ENCODE measurements around the gene LRRC9.
"Not testable (repeated sequence)": the region's sequence is repeated elsewhere in the genome, so short reads cannot be mapped to it uniquely, and the experiment has no call there.

LRRC9 gene

GRCh38 chr14:59939828-59940227 lies 19.9 kb downstream of the LRRC9 start:
- no peak for DNase-seq (ENCODE audit: low read depth)
- in situ Hi-C loops (cut with HindIII; ENCODE audit: low sequenced_read_pairs), result no loop called here
- TF ChIP-seq, protein P1, sequence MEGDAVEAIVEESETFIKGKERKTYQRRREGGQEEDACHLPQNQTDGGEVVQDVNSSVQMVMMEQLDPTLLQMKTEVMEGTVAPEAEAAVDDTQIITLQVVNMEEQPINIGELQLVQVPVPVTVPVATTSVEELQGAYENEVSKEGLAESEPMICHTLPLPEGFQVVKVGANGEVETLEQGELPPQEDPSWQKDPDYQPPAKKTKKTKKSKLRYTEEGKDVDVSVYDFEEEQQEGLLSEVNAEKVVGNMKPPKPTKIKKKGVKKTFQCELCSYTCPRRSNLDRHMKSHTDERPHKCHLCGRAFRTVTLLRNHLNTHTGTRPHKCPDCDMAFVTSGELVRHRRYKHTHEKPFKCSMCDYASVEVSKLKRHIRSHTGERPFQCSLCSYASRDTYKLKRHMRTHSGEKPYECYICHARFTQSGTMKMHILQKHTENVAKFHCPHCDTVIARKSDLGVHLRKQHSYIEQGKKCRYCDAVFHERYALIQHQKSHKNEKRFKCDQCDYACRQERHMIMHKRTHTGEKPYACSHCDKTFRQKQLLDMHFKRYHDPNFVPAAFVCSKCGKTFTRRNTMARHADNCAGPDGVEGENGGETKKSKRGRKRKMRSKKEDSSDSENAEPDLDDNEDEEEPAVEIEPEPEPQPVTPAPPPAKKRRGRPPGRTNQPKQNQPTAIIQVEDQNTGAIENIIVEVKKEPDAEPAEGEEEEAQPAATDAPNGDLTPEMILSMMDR (IDR thresholded peaks at IDR 0.05; ENCODE audit: low read depth, low read length, missing control alignments), result no peak
- H3K4me3 ChIP-seq (ENCODE audit: low read depth, low read length), result no peak overlapping the region

DNA sequence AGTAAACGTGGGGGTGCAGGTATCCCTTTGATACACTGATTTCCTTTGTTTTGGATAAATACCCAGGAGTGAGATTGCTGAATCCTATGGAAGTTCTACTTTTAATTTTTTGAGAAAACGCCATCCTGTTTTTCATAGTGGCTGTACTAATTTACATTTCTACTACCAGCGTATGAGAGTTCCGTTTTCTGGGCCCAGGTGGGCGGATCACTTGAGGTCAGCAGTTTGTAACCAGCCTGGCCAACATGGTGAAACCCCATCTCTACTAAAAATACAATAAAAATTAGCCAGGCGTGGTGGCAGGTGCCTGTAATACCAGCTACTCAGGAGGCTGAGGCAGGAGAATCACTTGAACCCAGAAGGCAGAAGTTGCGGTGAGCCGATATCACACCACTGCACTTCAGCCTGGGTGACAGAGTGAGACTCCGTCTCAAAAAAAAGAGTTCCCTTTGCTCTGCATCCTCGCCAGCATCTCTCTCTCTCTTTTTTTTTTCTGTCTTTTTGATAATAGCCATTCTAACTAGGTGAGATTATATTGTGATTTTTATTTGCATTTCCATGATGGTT lies 22.4 kb downstream of the LRRC9 start:
- DNase-seq (ENCODE audit: low read depth); in situ Hi-C loops (cut with HindIII; ENCODE audit: low sequenced_read_pairs); H3K4me3 ChIP-seq (ENCODE audit: low read depth, low read length): not testable (repeated sequence)

GRCh38 chr14:59944909-59945308 lies 25.0 kb downstream of the LRRC9 start:
- TF ChIP-seq, protein P1 (IDR thresholded peaks at IDR 0.05; ENCODE audit: low read depth, low read length, missing control alignments), result no peak
- in situ Hi-C loops (cut with HindIII; ENCODE audit: low sequenced_read_pairs), result no loop called here
- no peak overlapping the region for H3K4me3 ChIP-seq (ENCODE audit: low read depth, low read length)
- DNase-seq (ENCODE audit: low read depth), result no peak

GRCh38 chr14:59952141-59952540 lies 32.2 kb downstream of the LRRC9 start:
- DNase-seq (ENCODE audit: low read depth); H3K4me3 ChIP-seq (ENCODE audit: low read depth, low read length); in situ Hi-C loops (cut with HindIII; ENCODE audit: low sequenced_read_pairs): not testable (repeated sequence)

GRCh38 chr14:59957890-59958289 lies 37.9 kb downstream of the LRRC9 start:
- H3K4me3 ChIP-seq (ENCODE audit: low read depth, low read length); DNase-seq (ENCODE audit: low read depth); in situ Hi-C loops (cut with HindIII; ENCODE audit: low sequenced_read_pairs): not testable (repeated sequence)

DNA sequence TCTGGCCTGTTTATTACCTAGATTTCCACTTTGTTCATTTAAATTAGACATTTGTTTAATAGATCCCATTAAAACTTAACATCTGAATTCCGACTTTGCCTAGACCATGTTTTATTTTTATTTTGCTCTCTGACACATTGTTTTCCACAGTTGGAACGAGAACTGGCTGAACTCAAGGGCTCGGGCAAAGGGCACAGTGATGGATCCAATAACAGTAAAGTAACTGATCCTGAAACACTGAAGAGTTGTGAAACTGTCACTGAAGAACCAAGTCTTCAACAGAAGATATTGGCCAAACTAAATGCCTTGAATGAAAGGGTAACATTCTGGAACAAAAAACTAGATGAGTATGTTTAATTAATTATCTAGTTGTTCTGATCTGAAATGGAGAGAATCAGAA lies 39.7 kb downstream of the LRRC9 start:
- H3K4me3 ChIP-seq (ENCODE audit: low read depth, low read length), result no peak overlapping the region
- no peak for DNase-seq (ENCODE audit: low read depth)
- TF ChIP-seq, protein P1 (IDR thresholded peaks at IDR 0.05; ENCODE audit: low read depth, low read length, missing control alignments), result no peak
- in situ Hi-C loops (cut with HindIII; ENCODE audit: low sequenced_read_pairs), result no loop called here

GRCh38 chr14:59961518-59962062 lies 41.6 kb downstream of the LRRC9 start:
- TF ChIP-seq, protein P1 (IDR thresholded peaks at IDR 0.05; ENCODE audit: low read depth, low read length, missing control alignments), result no peak
- in situ Hi-C loops (cut with HindIII; ENCODE audit: low sequenced_read_pairs), result no loop called here

DNA sequence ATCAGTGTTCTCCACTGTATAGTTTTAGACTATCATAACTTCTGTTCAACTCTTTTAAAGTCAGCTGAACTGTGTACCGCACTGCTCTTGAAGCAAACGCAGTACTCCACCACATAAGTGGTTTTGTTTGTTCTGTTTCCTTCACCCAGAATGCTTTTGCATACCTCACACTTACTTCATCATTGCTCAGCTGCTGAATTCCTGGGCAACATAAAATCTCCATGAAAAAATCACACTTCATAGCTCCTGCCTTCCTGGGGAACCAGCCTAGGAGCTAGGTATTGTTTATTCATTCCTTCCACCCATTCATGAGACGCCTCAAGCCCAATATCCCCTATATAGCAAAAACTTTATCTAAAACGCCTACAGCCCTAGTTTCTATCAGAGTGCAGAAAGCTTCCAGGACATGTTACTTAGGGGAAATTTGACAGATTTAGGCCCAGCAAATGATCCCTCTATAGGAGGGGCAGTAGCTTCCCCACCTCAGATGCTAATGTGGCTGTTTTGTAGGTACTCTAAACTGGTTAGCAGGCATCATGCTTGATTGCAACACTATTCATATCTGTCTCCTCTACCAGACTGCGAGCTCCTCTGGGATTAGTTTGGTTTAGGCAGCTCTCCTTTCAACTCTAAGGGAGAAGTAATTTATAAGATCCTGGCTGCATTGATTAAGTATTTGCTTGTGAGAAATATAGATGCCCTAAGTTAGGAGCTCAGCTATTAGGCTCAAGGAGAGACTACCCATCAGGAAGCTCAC lies 44.5 kb downstream of the LRRC9 start:
- no peak for DNase-seq (ENCODE audit: low read depth)
- TF ChIP-seq, protein P1 (IDR thresholded peaks at IDR 0.05; ENCODE audit: low read depth, low read length, missing control alignments), result no peak
- in situ Hi-C loops (cut with HindIII; ENCODE audit: low sequenced_read_pairs), result loop anchor here (5.0 kb wide), 1 partner anchor 188 kb away; no protein-coding TSS in a partner anchor
- no peak overlapping the region for H3K4me3 ChIP-seq (ENCODE audit: low read depth, low read length)

More at GRCh38 chr14:59961518-59962062, 41.6 kb downstream of the LRRC9 start:
- no peak for DNase-seq (ENCODE audit: low read depth)
- no peak overlapping the region for H3K4me3 ChIP-seq (ENCODE audit: low read depth, low read length)

Measured in astrocyte of the cerebellum (primary cell).